Measurements from ENCODE around the gene TMEM132A. TPM values are rescaled to one million over a fixed set of nuclear protein-coding genes. Genes with fewer than 3 reads are reported as not detected.
"Not testable (repeated sequence)": the region's sequence is repeated elsewhere in the genome, so short reads cannot be mapped to it uniquely, and the experiment has no call there.

TMEM132A gene
- total RNA-seq, 1 experiment from 2014 or later, result 154 TPM

DNA sequence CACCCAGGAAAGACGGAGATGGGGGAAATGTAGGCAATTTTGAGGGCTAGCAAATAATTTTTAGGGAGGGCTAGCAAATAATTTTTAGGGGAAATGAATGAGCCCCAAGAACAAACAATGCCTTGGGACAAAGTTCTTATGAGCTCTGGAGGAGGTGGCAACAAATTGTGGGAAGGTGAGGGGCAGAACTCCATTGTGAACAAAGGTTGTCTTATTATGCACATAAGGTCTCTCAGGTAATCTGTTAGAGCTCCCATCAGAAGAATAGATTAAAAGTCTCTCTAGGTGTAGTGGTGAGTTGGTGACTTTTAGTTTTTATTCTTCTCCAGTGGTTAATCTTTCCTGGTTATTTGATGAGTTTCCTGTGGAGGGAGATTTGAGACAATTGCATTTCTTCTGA lies 15.5 kb upstream of the TMEM132A start:
- ChIA-PET CTCF (no interaction called here), POLR2A (interaction anchor here (0.5 kb wide), 1 partner anchor 36 kb away, joined by 3 read pairs; no protein-coding TSS in a partner anchor)
- no peak overlapping the region for H3K4me3 ChIP-seq (ENCODE audit: low read depth in 2 of 2, low read length in 2 of 2)
- H3K4me1 ChIP-seq (ENCODE audit: control insufficient read depth, insufficient read depth, low read length), result peaks cover 19% of the 10 kb centered on the region
- H3K36me3 ChIP-seq (ENCODE audit: control insufficient read depth, insufficient read depth, low read length), result peaks cover 3% of the 10 kb centered on the region
- ATAC-seq (no peak), DNase-seq (ENCODE audit: low read depth, low spot score) (no peak)
- no peaks in the 10 kb centered on the region for H3K9me3 ChIP-seq (ENCODE audit: control insufficient read depth, insufficient read depth, low read depth, low read length)
- BruUV-seq (replicated peaks), result no TSS peak
- in situ Hi-C loops (cut with HindIII; ENCODE audit: low pct_unique_long_range_greater_than_20kb, low sequenced_read_pairs), result no loop called here
- intact Hi-C loops (cut with micrococcal nuclease; ENCODE audit: unreplicated experiment), result no loop called here
- H3K27me3 ChIP-seq (ENCODE audit: control insufficient read depth, insufficient read depth, low read length), result 0 out of 2 replicates have a peak, but pooled peaks cover 3% of the 10 kb centered on the region
- TF ChIP-seq, protein P1, sequence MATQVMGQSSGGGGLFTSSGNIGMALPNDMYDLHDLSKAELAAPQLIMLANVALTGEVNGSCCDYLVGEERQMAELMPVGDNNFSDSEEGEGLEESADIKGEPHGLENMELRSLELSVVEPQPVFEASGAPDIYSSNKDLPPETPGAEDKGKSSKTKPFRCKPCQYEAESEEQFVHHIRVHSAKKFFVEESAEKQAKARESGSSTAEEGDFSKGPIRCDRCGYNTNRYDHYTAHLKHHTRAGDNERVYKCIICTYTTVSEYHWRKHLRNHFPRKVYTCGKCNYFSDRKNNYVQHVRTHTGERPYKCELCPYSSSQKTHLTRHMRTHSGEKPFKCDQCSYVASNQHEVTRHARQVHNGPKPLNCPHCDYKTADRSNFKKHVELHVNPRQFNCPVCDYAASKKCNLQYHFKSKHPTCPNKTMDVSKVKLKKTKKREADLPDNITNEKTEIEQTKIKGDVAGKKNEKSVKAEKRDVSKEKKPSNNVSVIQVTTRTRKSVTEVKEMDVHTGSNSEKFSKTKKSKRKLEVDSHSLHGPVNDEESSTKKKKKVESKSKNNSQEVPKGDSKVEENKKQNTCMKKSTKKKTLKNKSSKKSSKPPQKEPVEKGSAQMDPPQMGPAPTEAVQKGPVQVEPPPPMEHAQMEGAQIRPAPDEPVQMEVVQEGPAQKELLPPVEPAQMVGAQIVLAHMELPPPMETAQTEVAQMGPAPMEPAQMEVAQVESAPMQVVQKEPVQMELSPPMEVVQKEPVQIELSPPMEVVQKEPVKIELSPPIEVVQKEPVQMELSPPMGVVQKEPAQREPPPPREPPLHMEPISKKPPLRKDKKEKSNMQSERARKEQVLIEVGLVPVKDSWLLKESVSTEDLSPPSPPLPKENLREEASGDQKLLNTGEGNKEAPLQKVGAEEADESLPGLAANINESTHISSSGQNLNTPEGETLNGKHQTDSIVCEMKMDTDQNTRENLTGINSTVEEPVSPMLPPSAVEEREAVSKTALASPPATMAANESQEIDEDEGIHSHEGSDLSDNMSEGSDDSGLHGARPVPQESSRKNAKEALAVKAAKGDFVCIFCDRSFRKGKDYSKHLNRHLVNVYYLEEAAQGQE (IDR thresholded peaks at IDR 0.05; ENCODE audit: insufficient read depth in 1 of 2, low read depth in 2 of 2, low read length in 1 of 2), result no peak
- no peak for TF ChIP-seq TCF7L2 (IDR thresholded peaks at IDR 0.05; ENCODE audit: low read depth, low read length)
- TF ChIP-seq POLR2AphosphoS5 (IDR thresholded peaks at IDR 0.05; ENCODE audit: low read depth, low read length), result no peak
- TF ChIP-seq SIN3A (IDR thresholded peaks at IDR 0.05; ENCODE audit: borderline replicate concordance, insufficient read depth, low read depth, low read length), result no peak
- TF ChIP-seq, protein P2, sequence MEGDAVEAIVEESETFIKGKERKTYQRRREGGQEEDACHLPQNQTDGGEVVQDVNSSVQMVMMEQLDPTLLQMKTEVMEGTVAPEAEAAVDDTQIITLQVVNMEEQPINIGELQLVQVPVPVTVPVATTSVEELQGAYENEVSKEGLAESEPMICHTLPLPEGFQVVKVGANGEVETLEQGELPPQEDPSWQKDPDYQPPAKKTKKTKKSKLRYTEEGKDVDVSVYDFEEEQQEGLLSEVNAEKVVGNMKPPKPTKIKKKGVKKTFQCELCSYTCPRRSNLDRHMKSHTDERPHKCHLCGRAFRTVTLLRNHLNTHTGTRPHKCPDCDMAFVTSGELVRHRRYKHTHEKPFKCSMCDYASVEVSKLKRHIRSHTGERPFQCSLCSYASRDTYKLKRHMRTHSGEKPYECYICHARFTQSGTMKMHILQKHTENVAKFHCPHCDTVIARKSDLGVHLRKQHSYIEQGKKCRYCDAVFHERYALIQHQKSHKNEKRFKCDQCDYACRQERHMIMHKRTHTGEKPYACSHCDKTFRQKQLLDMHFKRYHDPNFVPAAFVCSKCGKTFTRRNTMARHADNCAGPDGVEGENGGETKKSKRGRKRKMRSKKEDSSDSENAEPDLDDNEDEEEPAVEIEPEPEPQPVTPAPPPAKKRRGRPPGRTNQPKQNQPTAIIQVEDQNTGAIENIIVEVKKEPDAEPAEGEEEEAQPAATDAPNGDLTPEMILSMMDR (IDR thresholded peaks at IDR 0.05), result no peak
- no peak overlapping the region for H3K27ac ChIP-seq (ENCODE audit: low read length)

DNA sequence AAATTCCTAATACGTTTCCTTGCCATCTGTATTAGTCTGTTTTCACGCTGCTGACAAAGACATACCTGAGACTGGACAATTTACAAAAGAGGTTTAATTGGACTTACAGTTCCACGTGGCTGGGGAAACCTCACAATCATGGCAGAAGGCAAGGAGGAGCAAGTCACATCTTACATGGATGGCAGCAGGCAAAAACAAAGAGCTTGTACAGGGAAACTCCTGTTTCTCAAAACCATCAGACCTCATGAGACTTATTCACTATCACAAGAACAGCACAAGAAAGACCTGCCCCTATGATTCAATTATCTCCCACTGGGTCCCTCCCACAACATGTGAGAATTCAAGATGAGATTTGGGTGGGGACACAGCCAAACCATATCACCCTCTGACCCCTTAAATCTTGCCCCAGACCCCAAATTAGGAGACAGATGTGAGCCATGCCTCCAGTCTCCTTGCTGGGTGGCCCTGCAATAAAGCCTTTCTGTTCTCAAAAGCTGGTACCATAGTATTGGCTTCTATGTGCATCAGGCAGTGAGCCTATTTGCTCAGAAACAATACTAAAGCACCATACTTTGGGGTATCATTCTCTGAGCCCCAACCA lies 14.5 kb upstream of the TMEM132A start:
- ATAC-seq; POLR2A ChIA-PET; DNase-seq (ENCODE audit: low read depth, low spot score); H3K36me3 ChIP-seq (ENCODE audit: control insufficient read depth, insufficient read depth, low read length); H3K4me3 ChIP-seq (ENCODE audit: low read depth in 2 of 2, low read length in 2 of 2); H3K9me3 ChIP-seq (ENCODE audit: control insufficient read depth, insufficient read depth, low read depth, low read length); in situ Hi-C loops (cut with HindIII; ENCODE audit: low pct_unique_long_range_greater_than_20kb, low sequenced_read_pairs); H3K27me3 ChIP-seq (ENCODE audit: control insufficient read depth, insufficient read depth, low read length); BruUV-seq (replicated peaks); intact Hi-C loops (cut with micrococcal nuclease; ENCODE audit: unreplicated experiment); CTCF ChIA-PET; H3K27ac ChIP-seq (ENCODE audit: low read length): not testable (repeated sequence)
- H3K4me1 ChIP-seq (ENCODE audit: control insufficient read depth, insufficient read depth, low read length), result peaks cover 17% of the 10 kb centered on the region

DNA sequence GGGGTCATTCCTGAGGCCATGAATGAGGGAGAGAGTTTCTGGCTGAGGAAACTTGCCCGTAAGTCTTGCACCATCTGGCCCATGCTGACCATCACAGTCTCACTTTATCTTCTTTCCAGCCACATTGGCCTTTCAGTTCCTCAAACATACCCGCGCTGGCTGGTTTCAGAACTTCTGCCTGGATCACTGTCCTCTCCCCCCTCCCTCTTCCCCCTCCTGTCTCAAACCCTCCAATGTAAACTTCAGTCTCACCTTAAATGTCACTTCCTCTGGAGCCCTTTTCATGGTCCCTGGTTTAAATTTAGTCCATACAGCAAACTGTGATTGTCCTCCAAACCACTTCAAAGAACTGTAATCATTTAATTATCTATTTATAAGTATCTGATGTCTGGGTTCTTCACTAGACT lies 14.0 kb upstream of the TMEM132A start:
- H3K27ac ChIP-seq (ENCODE audit: low read length), result no peak overlapping the region
- in situ Hi-C loops (cut with HindIII; ENCODE audit: low pct_unique_long_range_greater_than_20kb, low sequenced_read_pairs) (no loop called here), intact Hi-C loops (cut with micrococcal nuclease; ENCODE audit: unreplicated experiment) (no loop called here)
- no TSS peak for BruUV-seq (replicated peaks)
- POLR2A ChIA-PET, result no interaction called here
- no peak for TF ChIP-seq TCF7L2 (IDR thresholded peaks at IDR 0.05; ENCODE audit: low read depth, low read length)
- no peak for TF ChIP-seq POLR2AphosphoS5 (IDR thresholded peaks at IDR 0.05; ENCODE audit: low read depth, low read length)
- TF ChIP-seq SIN3A (IDR thresholded peaks at IDR 0.05; ENCODE audit: borderline replicate concordance, insufficient read depth, low read depth, low read length), result no peak
- TF ChIP-seq, protein P2 (IDR thresholded peaks at IDR 0.05), result no peak
- TF ChIP-seq, protein P1 (IDR thresholded peaks at IDR 0.05; ENCODE audit: insufficient read depth in 1 of 2, low read depth in 2 of 2, low read length in 1 of 2), result no peak
- no peaks in the 10 kb centered on the region for H3K9me3 ChIP-seq (ENCODE audit: control insufficient read depth, insufficient read depth, low read depth, low read length)
- H3K4me3 ChIP-seq (ENCODE audit: low read depth in 2 of 2, low read length in 2 of 2), result no peak overlapping the region
- peaks cover 17% of the 10 kb centered on the region for H3K4me1 ChIP-seq (ENCODE audit: control insufficient read depth, insufficient read depth, low read length)
- no peak for DNase-seq (ENCODE audit: low read depth, low spot score)
- 0 out of 2 replicates have a peak, but pooled peaks cover 3% of the 10 kb centered on the region for H3K27me3 ChIP-seq (ENCODE audit: control insufficient read depth, insufficient read depth, low read length)
- CTCF ChIA-PET, result no interaction called here
- ATAC-seq, result no peak
- H3K36me3 ChIP-seq (ENCODE audit: control insufficient read depth, insufficient read depth, low read length), result peaks cover 3% of the 10 kb centered on the region; the same call in 1 of the 2 replicates

All from Panc1 (cell line).